Ovary (tissue), 3 donors: ENCODE results near the gene XRCC6.

Experiments
- CTCF ChIP-seq, 3 donors: fragments of 450-650 bp in 2 of 3; fragments of 200-600 bp in 1 of 3; IDR thresholded peaks; one replicate each; pipeline versions ENCODE4 v1.5.1 to v1.8.0; 2016 to 2022; ENCODE audit warnings: antibody characterized with exemption in 3 of 3, mild to moderate bottlenecking in 1 of 3
- POLR2A ChIP-seq: fragments of 450-650 bp; IDR thresholded peaks from one replicate; pipeline ENCODE4 v1.6.1; 2017; ENCODE audit warnings: antibody characterized with exemption, mild to moderate bottlenecking, moderate library complexity
- donor health status: DM: no; HTN: no; CAD: no.

GRCh38 chr22:41621911-41622179, 750 bp downstream of the XRCC6 start:
- TF ChIP-seq CTCF (IDR thresholded peaks at IDR 0.05): no peak
- TF ChIP-seq POLR2A: no peak
